Measurements from ENCODE around the gene RNF168. TPM values are rescaled to one million over a fixed set of nuclear protein-coding genes. Genes with fewer than 3 reads are reported as not detected.

The RNF168 gene
- total RNA-seq, 1 donor from 2014 or later, result 21.1 TPM

DNA sequence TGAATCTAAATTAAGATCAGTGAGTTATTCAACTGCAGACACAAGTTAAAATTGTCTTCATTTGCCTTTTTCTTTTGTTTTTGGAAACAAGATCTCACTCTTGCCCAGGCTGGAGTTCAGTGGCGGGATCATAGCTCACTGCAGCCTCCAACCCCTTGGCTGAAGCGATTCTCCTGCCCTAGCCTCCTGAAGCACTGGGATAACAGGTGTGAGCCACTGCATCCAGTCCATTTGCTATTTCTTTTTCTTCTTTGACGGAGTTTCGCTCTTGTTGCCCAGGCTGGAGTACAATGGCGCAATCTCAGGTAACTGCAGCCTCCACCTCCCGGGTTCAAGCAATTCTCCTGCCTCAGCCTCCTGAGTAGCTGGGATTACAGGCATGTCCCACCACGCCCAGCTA, 10.3 kb downstream of the RNF168 start:
- H3K9me3 ChIP-seq, result no peaks in the 10 kb centered on the region
- TF ChIP-seq, protein P1, sequence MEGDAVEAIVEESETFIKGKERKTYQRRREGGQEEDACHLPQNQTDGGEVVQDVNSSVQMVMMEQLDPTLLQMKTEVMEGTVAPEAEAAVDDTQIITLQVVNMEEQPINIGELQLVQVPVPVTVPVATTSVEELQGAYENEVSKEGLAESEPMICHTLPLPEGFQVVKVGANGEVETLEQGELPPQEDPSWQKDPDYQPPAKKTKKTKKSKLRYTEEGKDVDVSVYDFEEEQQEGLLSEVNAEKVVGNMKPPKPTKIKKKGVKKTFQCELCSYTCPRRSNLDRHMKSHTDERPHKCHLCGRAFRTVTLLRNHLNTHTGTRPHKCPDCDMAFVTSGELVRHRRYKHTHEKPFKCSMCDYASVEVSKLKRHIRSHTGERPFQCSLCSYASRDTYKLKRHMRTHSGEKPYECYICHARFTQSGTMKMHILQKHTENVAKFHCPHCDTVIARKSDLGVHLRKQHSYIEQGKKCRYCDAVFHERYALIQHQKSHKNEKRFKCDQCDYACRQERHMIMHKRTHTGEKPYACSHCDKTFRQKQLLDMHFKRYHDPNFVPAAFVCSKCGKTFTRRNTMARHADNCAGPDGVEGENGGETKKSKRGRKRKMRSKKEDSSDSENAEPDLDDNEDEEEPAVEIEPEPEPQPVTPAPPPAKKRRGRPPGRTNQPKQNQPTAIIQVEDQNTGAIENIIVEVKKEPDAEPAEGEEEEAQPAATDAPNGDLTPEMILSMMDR (IDR thresholded peaks at IDR 0.05), result no peak
- H3K4me3 ChIP-seq, result no peak overlapping the region
- DNase-seq (no peak), ATAC-seq (no peak)
- no peaks in the 10 kb centered on the region for H3K4me1 ChIP-seq
- peaks cover 12% of the 10 kb centered on the region for H3K36me3 ChIP-seq
- intact Hi-C loops (cut with DNase I), result no loop called here
- no peak overlapping the region for H3K27ac ChIP-seq
- H3K27me3 ChIP-seq, result no peaks in the 10 kb centered on the region

GRCh38 chr3:196492080-196492479, 11.5 kb downstream of the RNF168 start:
- intact Hi-C loops (cut with DNase I), result no loop called here
- H3K4me3 ChIP-seq, result no peak overlapping the region
- TF ChIP-seq, protein P1 (IDR thresholded peaks at IDR 0.05), result no peak
- no peak for ATAC-seq
- H3K9me3 ChIP-seq, result no peaks in the 10 kb centered on the region
- no peak for DNase-seq
- peaks cover 23% of the 10 kb centered on the region for H3K36me3 ChIP-seq
- H3K4me1 ChIP-seq, result no peaks in the 10 kb centered on the region
- no peaks in the 10 kb centered on the region for H3K27me3 ChIP-seq
- H3K27ac ChIP-seq, result no peak overlapping the region

DNA sequence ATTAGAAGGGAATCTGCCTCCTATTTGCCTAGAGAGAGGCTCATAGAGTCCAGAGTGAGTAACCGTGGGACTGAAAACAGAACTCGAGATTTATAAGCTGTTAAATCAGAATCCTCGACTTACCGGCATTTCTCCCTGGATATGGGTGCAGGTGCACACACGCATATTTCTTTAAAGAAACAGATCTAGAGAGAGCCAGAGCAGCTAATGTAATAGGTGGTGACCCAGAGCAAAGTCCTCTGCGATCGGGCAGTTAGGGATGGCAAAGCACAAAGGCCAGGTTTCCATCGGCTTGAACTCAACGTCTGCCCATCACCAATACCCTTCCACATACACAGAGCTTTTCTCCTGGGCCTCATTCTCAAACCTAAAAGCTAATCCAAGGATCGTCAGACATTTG, 13.8 kb downstream of the RNF168 start:
- Histone ChIP-seq H3K27ac (no peak overlapping the region), H3K4me1 (no peaks in the 10 kb centered on the region), H3K4me3 (no peak overlapping the region), H3K9me3 (no peaks in the 10 kb centered on the region), H3K36me3 (peaks cover 35% of the 10 kb centered on the region), H3K27me3 (no peaks in the 10 kb centered on the region)
- no peak for DNase-seq
- TF ChIP-seq, protein P1 (IDR thresholded peaks at IDR 0.05), result no peak
- intact Hi-C loops (cut with DNase I), result no loop called here
- no peak for ATAC-seq

GRCh38 chr3:196486263-196486662, 17.3 kb downstream of the RNF168 start:
- no peak for DNase-seq
- no peak overlapping the region for H3K27ac ChIP-seq
- H3K27me3 ChIP-seq, result no peaks in the 10 kb centered on the region
- TF ChIP-seq, protein P1 (IDR thresholded peaks at IDR 0.05), result peak; percentile 32
- no peaks in the 10 kb centered on the region for H3K9me3 ChIP-seq
- no peak for ATAC-seq
- intact Hi-C loops (cut with DNase I), result no loop called here
- no peak overlapping the region for H3K4me3 ChIP-seq
- peaks cover 69% of the 10 kb centered on the region for H3K36me3 ChIP-seq
- no peaks in the 10 kb centered on the region for H3K4me1 ChIP-seq

DNA sequence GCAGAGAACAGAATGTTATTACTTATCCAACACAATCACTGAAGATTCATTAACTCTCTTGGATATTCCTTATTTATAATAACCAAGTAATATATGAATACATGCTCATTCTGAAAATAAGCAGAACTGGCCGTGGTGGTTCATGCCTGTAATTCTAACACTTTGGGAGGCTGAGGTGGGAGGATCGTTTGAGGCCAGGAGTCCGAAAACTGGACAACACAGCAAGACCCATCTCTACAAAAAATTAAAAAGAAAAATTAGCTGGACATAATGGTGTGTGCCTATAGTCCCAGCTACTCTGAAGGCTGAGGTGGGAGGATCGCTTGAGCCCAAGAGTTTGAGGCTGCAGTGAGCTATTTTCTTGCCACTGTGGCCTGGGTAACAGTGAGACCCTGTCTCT, 25.9 kb downstream of the RNF168 start:
- Histone ChIP-seq H3K4me3 (no peak overlapping the region), H3K27me3 (no peaks in the 10 kb centered on the region), H3K9me3 (no peaks in the 10 kb centered on the region), H3K4me1 (no peaks in the 10 kb centered on the region), H3K36me3 (peaks cover 83% of the 10 kb centered on the region), H3K27ac (no peak overlapping the region)
- intact Hi-C loops (cut with DNase I), result no loop called here
- DNase-seq, result no peak
- TF ChIP-seq, protein P1 (IDR thresholded peaks at IDR 0.05), result no peak
- no peak for ATAC-seq

DNA sequence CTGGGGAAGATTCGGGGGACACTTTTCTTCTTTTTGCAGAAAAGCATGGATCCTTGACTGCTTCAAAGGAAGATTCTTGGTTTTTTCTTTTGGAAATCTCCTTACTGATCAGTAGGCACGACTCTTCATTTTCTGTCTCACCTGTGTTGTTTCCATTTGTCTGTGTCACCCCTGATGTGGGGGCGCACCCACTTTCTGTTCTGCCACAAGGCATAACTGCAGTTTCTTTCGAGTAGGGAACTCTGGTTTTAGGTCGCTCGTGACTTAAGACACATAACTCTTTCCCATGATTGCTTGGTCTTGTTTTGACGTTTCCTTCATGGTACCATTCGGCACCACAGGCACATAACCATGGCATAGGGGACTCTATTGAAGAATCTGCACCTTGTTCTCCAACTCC, 31.3 kb downstream of the RNF168 start:
- Histone ChIP-seq H3K9me3 (no peaks in the 10 kb centered on the region), H3K4me1 (no peaks in the 10 kb centered on the region), H3K27me3 (no peaks in the 10 kb centered on the region), H3K27ac (no peak overlapping the region), H3K36me3 (peaks cover 71% of the 10 kb centered on the region), H3K4me3 (no peak overlapping the region)
- TF ChIP-seq, protein P1 (IDR thresholded peaks at IDR 0.05), result no peak
- ATAC-seq (no peak), DNase-seq (no peak)
- intact Hi-C loops (cut with DNase I), result no loop called here
